GM11168 (cell line): Measurements from ENCODE around the gene CNIH3.

Experiments used
- in situ Hi-C: fragments of 300-500 bp; cut with MboI; formaldehyde crosslinking; loops from one replicate; pipeline ENCODE4 v1.12.0; 2022; ENCODE audit warnings: low sequenced_read_pairs; ENCODE audit not compliant: unreplicated experiment

Gene CNIH3

GRCh38 chr1:224735159-224735558 lies 119.0 kb downstream of the CNIH3 start:
- in situ Hi-C loops, result no loop called here

- in situ Hi-C loops, result no loop called here
These were observed 120.7 kb downstream of the CNIH3 start for GRCh38 chr1:224736619-224737352.

- in situ Hi-C loops, result no loop called here
These were observed 121.2 kb downstream of the CNIH3 start for GRCh38 chr1:224737353-224737727.

GRCh38 chr1:224739303-224739996 lies 123.3 kb downstream of the CNIH3 start:
- in situ Hi-C loops, result no loop called here

GRCh38 chr1:224739997-224740684 lies 124.0 kb downstream of the CNIH3 start:
- in situ Hi-C loops, result no loop called here

GRCh38 chr1:224740685-224741052 lies 124.6 kb downstream of the CNIH3 start:
- in situ Hi-C loops, result no loop called here

GRCh38 chr1:224742349-224742748 lies 126.2 kb downstream of the CNIH3 start:
- in situ Hi-C loops, result no loop called here

- in situ Hi-C loops, result no loop called here
These were observed 127.6 kb downstream of the CNIH3 start for GRCh38 chr1:224743608-224744164.

GRCh38 chr1:224744521-224744920 lies 128.4 kb downstream of the CNIH3 start:
- in situ Hi-C loops, result no loop called here

GRCh38 chr1:224745394-224745793 lies 129.3 kb downstream of the CNIH3 start:
- in situ Hi-C loops, result no loop called here

- in situ Hi-C loops, result no loop called here
These were observed 129.8 kb downstream of the CNIH3 start for GRCh38 chr1:224745924-224746323.

- in situ Hi-C loops, result no loop called here
These were observed 131.5 kb downstream of the CNIH3 start for GRCh38 chr1:224747578-224747977.

- in situ Hi-C loops, result no loop called here
These were observed 133.8 kb downstream of the CNIH3 start for GRCh38 chr1:224749916-224750315.

GRCh38 chr1:224751624-224752311 lies 135.7 kb downstream of the CNIH3 start:
- in situ Hi-C loops, result no loop called here

GRCh38 chr1:224753491-224753890 lies 137.4 kb downstream of the CNIH3 start:
- in situ Hi-C loops, result no loop called here

- in situ Hi-C loops, result no loop called here
These were observed 139.5 kb downstream of the CNIH3 start for GRCh38 chr1:224755586-224755985.

GRCh38 chr1:224757508-224757907 lies 141.4 kb downstream of the CNIH3 start:
- in situ Hi-C loops, result no loop called here

- in situ Hi-C loops, result no loop called here
These were observed 143.0 kb downstream of the CNIH3 start for GRCh38 chr1:224759135-224759534.

- in situ Hi-C loops, result no loop called here
These were observed 143.6 kb downstream of the CNIH3 start for GRCh38 chr1:224759681-224760091.

GRCh38 chr1:224760163-224760562 lies 144.0 kb downstream of the CNIH3 start:
- in situ Hi-C loops, result no loop called here
